ENCODE measurements around the gene PIK3IP1.
"Not testable (repeated sequence)": the region's sequence is repeated elsewhere in the genome, so short reads cannot be mapped to it uniquely, and the experiment has no call there.

PIK3IP1 gene

GRCh38 chr22:31243339-31244045, 48.8 kb downstream of the PIK3IP1 start:
- no peak overlapping the region for H3K4me3 Mint-ChIP-seq
- H3K4me1 Mint-ChIP-seq: peaks cover 9% of the 10 kb centered on the region
- H3K27ac Mint-ChIP-seq: no peak overlapping the region
- ATAC-seq (ENCODE audit: low read depth) (no peak), DNase-seq (ENCODE audit: low spot score in 2 of 2) (no peak)
- no peaks in the 10 kb centered on the region for H3K9me3 Mint-ChIP-seq
- H3K27me3 Mint-ChIP-seq: no peaks in the 10 kb centered on the region
- peaks cover 4% of the 10 kb centered on the region for H3K36me3 Mint-ChIP-seq

GRCh38 chr22:31241936-31242335, 50.4 kb downstream of the PIK3IP1 start:
- Mint-ChIP-seq H3K9me3 (no peaks in the 10 kb centered on the region), H3K4me3 (no peak overlapping the region), H3K36me3 (peaks cover 4% of the 10 kb centered on the region), H3K27me3 (no peaks in the 10 kb centered on the region), H3K4me1 (peaks cover 6% of the 10 kb centered on the region), H3K27ac (no peak overlapping the region)
- ATAC-seq (ENCODE audit: low read depth) (no peak), DNase-seq (ENCODE audit: low spot score in 2 of 2) (no peak)

GRCh38 chr22:31241200-31241599, 51.1 kb downstream of the PIK3IP1 start:
- no peak overlapping the region for H3K27ac Mint-ChIP-seq
- H3K36me3 Mint-ChIP-seq: peaks cover 4% of the 10 kb centered on the region
- H3K4me1 Mint-ChIP-seq: peaks cover 4% of the 10 kb centered on the region
- DNase-seq (ENCODE audit: low spot score in 2 of 2): no peak
- no peak overlapping the region for H3K4me3 Mint-ChIP-seq
- H3K9me3 Mint-ChIP-seq: no peaks in the 10 kb centered on the region
- no peaks in the 10 kb centered on the region for H3K27me3 Mint-ChIP-seq
- no peak for ATAC-seq (ENCODE audit: low read depth)

DNA sequence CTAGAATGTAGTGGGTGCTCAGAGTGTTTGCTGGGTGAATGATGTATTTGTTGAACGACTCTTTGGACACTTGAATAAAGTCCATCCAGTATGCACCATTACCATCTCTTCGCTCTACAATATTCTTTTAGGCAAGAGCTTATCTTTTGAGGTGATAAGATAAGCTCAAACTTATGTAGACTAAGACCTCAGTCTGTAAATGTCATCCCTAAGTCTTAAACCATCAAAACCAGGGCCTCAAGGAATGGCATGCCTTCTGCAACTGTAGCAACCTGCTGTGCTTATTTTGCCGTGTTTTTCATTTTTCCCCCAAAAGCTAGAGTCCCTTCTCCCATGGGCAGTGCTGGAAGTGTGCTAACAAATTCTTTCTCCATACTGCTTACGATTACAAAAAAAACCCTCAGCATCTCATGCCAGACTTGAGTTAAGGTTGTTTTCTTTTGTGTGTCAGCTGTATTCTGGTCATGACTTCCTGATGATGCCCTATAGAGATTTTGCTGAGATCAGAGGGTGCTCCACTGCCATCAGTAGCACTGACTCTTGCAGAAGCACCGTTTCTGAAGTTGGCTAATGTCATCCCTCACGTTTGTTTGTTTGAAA, 52.4 kb downstream of the PIK3IP1 start:
- Mint-ChIP-seq H3K27me3 (no peaks in the 10 kb centered on the region), H3K4me3 (no peak overlapping the region), H3K9me3 (no peaks in the 10 kb centered on the region), H3K27ac (no peak overlapping the region), H3K36me3 (peaks cover 5% of the 10 kb centered on the region), H3K4me1 (peaks cover 4% of the 10 kb centered on the region)
- ATAC-seq (ENCODE audit: low read depth): no peak
- no peak for DNase-seq (ENCODE audit: low spot score in 2 of 2)

- no peaks in the 10 kb centered on the region for H3K27me3 Mint-ChIP-seq
- no peak overlapping the region for H3K27ac Mint-ChIP-seq
- peaks cover 11% of the 10 kb centered on the region for H3K4me1 Mint-ChIP-seq
- DNase-seq (ENCODE audit: low spot score in 2 of 2) (no peak), ATAC-seq (ENCODE audit: low read depth) (no peak)
- H3K36me3 Mint-ChIP-seq: peaks cover 11% of the 10 kb centered on the region
- H3K4me3 Mint-ChIP-seq: no peak overlapping the region
- no peaks in the 10 kb centered on the region for H3K9me3 Mint-ChIP-seq
Observed at GRCh38 chr22:31238057-31238456, 54.2 kb downstream of the PIK3IP1 start.

- ATAC-seq (ENCODE audit: low read depth); DNase-seq (ENCODE audit: low spot score in 2 of 2); H3K27ac Mint-ChIP-seq; H3K27me3 Mint-ChIP-seq; H3K4me3 Mint-ChIP-seq; H3K9me3 Mint-ChIP-seq; H3K36me3 Mint-ChIP-seq: not testable (repeated sequence)
- peaks cover 14% of the 10 kb centered on the region for H3K4me1 Mint-ChIP-seq
Observed at GRCh38 chr22:31236044-31236443, 56.2 kb downstream of the PIK3IP1 start.

DNA sequence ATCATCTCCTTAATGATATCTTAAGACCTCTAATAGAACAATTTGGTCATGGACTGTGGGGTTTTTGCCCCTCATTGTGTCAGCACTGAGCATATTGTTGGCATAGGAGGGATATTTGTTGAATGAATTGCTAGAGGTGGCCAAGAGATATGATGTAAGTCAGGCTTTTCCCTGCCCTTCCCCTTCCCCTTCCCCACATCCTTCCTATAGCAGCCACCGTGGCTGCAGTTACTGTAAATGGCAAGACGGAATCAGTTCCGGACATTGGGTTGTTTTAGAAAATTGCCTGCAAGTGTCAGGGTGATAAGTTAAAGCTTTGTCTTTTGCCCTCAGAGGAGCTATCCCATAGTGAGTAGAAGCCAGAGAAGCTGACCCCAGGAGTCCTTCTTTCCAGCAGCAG, 57.2 kb downstream of the PIK3IP1 start:
- no peak for DNase-seq (ENCODE audit: low spot score in 2 of 2)
- H3K4me3 Mint-ChIP-seq: no peak overlapping the region
- H3K27ac Mint-ChIP-seq: peak overlapping the region; percentile 32
- no peaks in the 10 kb centered on the region for H3K9me3 Mint-ChIP-seq
- no peaks in the 10 kb centered on the region for H3K27me3 Mint-ChIP-seq
- H3K36me3 Mint-ChIP-seq: peaks cover 7% of the 10 kb centered on the region
- H3K4me1 Mint-ChIP-seq: peaks cover 17% of the 10 kb centered on the region
- no peak for ATAC-seq (ENCODE audit: low read depth)

DNA sequence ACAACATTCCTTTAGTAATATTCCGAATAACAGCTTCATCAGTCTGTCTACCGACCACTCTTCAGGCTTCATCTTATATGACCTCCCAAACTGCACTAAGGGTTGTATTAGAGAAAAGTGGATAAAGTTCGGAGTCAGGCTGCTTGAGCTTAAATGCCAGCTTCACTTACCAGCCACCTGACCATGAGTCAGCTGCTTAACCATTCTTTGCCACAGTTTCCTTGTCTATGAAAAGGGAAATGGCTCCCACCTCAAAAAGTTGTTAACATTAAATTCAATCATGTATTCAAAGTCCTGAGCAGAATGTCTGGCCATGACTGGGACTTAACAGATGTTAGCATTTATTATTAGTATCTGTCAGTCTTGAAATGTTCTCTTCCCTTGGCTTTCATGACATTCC, 59.3 kb downstream of the PIK3IP1 start:
- H3K9me3 Mint-ChIP-seq: no peaks in the 10 kb centered on the region
- H3K4me1 Mint-ChIP-seq: peaks cover 17% of the 10 kb centered on the region
- H3K27ac Mint-ChIP-seq: no peak overlapping the region
- no peak for DNase-seq (ENCODE audit: low spot score in 2 of 2)
- H3K27me3 Mint-ChIP-seq: no peaks in the 10 kb centered on the region
- H3K4me3 Mint-ChIP-seq: no peak overlapping the region
- no peak for ATAC-seq (ENCODE audit: low read depth)
- peaks cover 7% of the 10 kb centered on the region for H3K36me3 Mint-ChIP-seq

All from memory B cell (primary cell).